Posterior vena cava (tissue), 2 donors: ENCODE measurements around the gene CLDND1. TPM values are rescaled to one million over a fixed set of nuclear protein-coding genes. Genes with fewer than 3 reads are reported as not detected.

ENCODE experiments used
- total RNA-seq, 2 donors: library from RNA; stranded (reverse); fragmentation: NEBNext Ultra II Directional; extraction: Animal tissue kit (Norgen Biotek cat#: 25700); gene quantifications; one replicate each; pipeline ENCODE4 v1.2.1, GENCODE V29; 2021
- donor health status: DM: yes; HTN: yes; CAD: no.
- donor health status: DM: yes; HTN: yes; CAD: no.

CLDND1 gene
- total RNA-seq, 2 donors from 2014 or later = 105 to 114 TPM

Other genes with a start within 250 kb of the CLDND1 start
- not detected for gene OR5H2, start 240.4 kb downstream of the CLDND1 start, total RNA-seq
- not detected for gene OR5K4, start 169.0 kb downstream of the CLDND1 start, total RNA-seq
- not detected for gene OR5K3, start 132.2 kb downstream of the CLDND1 start, total RNA-seq
- gene OR5K1, start 59.7 kb downstream of the CLDND1 start, total RNA-seq = not detected
- gene OR5K2, start 25.2 kb downstream of the CLDND1 start, total RNA-seq = not detected
- gene GPR15, start 9.1 kb upstream of the CLDND1 start, total RNA-seq = not detected
- gene CPOX, start 70.7 kb upstream of the CLDND1 start, total RNA-seq = 10 to 100 TPM; 12.2 to 12.7 TPM
- gene ST3GAL6, start 240.4 kb upstream of the CLDND1 start, total RNA-seq = 1 to 10 TPM; 6.8 to 7.5 TPM